Nasal cavity respiratory epithelium epithelial cell of viscerocranial mucosa (primary cell): ENCODE results near the gene PIK3C2B. TPM values are rescaled to one million over a fixed set of nuclear protein-coding genes. Genes with fewer than 3 reads are reported as not detected.

ENCODE experiments used
- total RNA-seq: library from RNA; depleted of rRNA; stranded (reverse); fragments of >200 nt; gene quantifications from 2 replicates; pipeline ENCODE4 v1.2.3, GENCODE V29; 2014

The PIK3C2B gene, protein sequence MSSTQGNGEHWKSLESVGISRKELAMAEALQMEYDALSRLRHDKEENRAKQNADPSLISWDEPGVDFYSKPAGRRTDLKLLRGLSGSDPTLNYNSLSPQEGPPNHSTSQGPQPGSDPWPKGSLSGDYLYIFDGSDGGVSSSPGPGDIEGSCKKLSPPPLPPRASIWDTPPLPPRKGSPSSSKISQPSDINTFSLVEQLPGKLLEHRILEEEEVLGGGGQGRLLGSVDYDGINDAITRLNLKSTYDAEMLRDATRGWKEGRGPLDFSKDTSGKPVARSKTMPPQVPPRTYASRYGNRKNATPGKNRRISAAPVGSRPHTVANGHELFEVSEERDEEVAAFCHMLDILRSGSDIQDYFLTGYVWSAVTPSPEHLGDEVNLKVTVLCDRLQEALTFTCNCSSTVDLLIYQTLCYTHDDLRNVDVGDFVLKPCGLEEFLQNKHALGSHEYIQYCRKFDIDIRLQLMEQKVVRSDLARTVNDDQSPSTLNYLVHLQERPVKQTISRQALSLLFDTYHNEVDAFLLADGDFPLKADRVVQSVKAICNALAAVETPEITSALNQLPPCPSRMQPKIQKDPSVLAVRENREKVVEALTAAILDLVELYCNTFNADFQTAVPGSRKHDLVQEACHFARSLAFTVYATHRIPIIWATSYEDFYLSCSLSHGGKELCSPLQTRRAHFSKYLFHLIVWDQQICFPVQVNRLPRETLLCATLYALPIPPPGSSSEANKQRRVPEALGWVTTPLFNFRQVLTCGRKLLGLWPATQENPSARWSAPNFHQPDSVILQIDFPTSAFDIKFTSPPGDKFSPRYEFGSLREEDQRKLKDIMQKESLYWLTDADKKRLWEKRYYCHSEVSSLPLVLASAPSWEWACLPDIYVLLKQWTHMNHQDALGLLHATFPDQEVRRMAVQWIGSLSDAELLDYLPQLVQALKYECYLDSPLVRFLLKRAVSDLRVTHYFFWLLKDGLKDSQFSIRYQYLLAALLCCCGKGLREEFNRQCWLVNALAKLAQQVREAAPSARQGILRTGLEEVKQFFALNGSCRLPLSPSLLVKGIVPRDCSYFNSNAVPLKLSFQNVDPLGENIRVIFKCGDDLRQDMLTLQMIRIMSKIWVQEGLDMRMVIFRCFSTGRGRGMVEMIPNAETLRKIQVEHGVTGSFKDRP (N-terminal part only)
- 3.4 and 11.0 TPM in 2 replicates for total RNA-seq

DNA sequence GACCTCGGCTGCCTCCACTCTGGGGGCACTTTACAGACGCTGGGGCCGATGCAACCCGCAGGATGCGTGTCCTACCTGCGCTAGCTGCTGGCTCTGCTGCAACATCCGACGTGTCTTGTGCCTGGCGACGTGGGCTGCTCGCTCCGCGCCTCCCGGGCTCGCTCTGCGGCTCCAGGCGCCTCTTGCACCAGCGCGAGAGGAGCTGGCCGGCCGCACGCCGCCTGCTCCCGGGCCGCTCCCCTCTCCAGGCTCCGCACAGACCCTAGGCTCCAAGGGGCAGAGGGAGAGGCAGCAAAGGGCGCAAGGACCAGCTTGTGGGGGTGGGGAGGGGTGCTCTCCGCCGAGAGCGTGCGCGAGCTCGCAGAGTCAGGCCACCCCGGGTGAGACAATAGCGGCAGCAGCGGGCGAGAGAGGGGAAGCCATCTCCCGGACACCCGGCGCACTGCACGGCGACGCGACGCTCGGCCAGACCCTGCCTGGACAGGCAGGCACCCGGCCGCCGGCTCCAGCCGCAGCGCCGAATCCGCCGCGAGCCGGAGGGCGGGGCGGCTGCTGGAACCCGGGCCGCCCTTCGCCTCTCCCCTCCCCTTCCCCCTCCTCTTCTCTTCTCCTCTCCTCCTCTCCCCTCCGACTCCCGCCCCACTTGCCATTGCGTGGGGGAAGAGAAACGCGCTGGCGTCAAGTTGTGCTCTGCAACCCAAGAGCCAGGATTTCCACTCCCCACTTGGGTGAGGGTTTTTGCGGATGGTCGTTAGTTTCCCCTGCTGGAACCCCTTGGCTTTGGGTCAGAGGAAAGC is at the start of gene PIK3C2B:
PIK3C2B (minus strand) TSS at position 525 of the 797 bp plus-strand sequence. CDS start 25,003 bp downstream, outside the sequence.

DNA sequence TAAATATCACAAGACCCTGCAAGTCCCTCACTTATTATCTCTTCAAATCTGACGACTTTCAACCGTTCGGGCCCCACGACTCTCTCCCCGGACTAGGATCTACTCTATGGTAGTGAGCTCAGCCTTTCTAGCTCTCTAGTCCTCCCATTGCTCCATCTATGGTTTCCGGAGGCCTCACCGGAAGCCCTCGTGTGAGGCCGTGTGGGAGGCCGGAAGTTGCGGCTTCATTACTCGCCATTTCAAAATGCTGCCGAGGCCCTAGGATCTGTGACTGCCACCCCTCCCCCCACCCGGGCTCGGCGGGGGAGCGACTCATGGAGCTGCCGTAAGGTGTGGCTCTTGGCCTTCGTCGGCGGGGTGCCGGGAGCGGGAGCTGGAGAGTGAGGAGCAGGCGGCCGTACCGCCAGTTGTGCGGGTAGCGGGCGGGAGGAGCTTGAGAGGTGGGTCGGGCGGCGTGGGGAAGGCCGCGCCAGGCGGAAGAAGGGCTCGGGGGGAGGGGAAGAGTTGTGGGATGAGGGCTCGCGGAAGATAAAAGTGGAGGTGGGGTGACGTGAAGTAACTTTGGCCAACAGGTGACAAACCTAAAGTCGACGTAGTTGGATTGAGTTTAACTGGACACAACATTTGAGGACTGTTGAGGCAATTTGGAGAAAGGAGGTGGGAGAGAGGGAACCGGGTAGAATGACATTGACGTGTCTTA is 21.7 kb upstream of the PIK3C2B start, which contains the start of gene MDM4:
MDM4 (plus strand) TSS at position 227 of the 700 bp plus-strand sequence. CDS start 9,113 bp downstream, outside the sequence.

Other genes starting within 250 kb of the PIK3C2B start
- gene PLEKHA6, start 134.9 kb downstream of the PIK3C2B start, total RNA-seq = 2.2 and 2.4 TPM in 2 replicates
- 53.3 and 56.1 TPM in 2 replicates for gene PPP1R15B, start 83.0 kb downstream of the PIK3C2B start, total RNA-seq
- gene MDM4, start 21.6 kb upstream of the PIK3C2B start, total RNA-seq = 29.0 and 42.6 TPM in 2 replicates
- not detected in 2 replicates for gene LRRN2, start 190.9 kb upstream of the PIK3C2B start, total RNA-seq